ENCODE data around the gene PTPN3. TPM values are rescaled to one million over a fixed set of nuclear protein-coding genes. Genes with fewer than 3 reads are reported as not detected.

Gene PTPN3
- polyA plus RNA-seq, 1 donor (not counting 4 experiments of a cell fraction or from before 2014, with no cell fraction given) = 19.9 TPM

- dilution Hi-C loops (cut with MboI; ENCODE audit: extremely low pct_ligation_motif_present, low sequenced_read_pairs) = no loop called here
- FAIRE-seq = no peak
- no peak for TF ChIP-seq EZH2 (IDR thresholded peaks at IDR 0.05; ENCODE audit: low read length)
- TF ChIP-seq CTCF (optimal IDR thresholded peaks at IDR 0.05 in 1 of 3, IDR thresholded peaks at IDR 0.05 in 1 of 3, conservative IDR thresholded peaks at IDR 0.05 in 1 of 3; ENCODE audit: extremely low read depth in 1 of 3, insufficient read depth in 2 of 3, low read length in 3 of 3) = no peak
- H3K27me3 ChIP-seq (ENCODE audit: control insufficient read depth, extremely low read depth, insufficient read depth, low read length) = no peaks in the 10 kb centered on the region
- DNase-seq (ENCODE audit: low read depth, low spot score) = no peak
- H3K27ac ChIP-seq (ENCODE audit: control insufficient read depth, insufficient read depth, low read length) = no peak overlapping the region
- no peak overlapping the region for H3K4me3 ChIP-seq (ENCODE audit: control insufficient read depth in 2 of 3, extremely low read depth in 1 of 3, insufficient read depth in 2 of 3, low read depth in 1 of 3, low read length in 3 of 3)
- no peak overlapping the region for H3K4me2 ChIP-seq (ENCODE audit: control insufficient read depth, extremely low read depth, insufficient read depth, low read depth, low read length)
- H3K9me3 ChIP-seq (ENCODE audit: control insufficient read depth, low read depth, low read length) = no peaks in the 10 kb centered on the region
- H3K9me1 ChIP-seq (ENCODE audit: control insufficient read depth, extremely low read depth, insufficient read depth, low read length) = no peaks in the 10 kb centered on the region
- H3K9ac ChIP-seq (ENCODE audit: control insufficient read depth, extremely low read depth, insufficient read depth, low read length) = no peak overlapping the region
- H4K20me1 ChIP-seq (ENCODE audit: control insufficient read depth, extremely low read depth, insufficient read depth, low read length) = no peaks in the 10 kb centered on the region
- no peaks in the 10 kb centered on the region for H3K79me2 ChIP-seq (ENCODE audit: control insufficient read depth, insufficient read depth, low read length)
- H3K36me3 ChIP-seq (ENCODE audit: control insufficient read depth in 2 of 2, extremely low read depth in 1 of 2, insufficient read depth in 2 of 2, low read length in 2 of 2) = peaks cover 0 to 1% of the 10 kb centered on the region in 2 experiments
- no peaks in the 10 kb centered on the region for H3K4me1 ChIP-seq (ENCODE audit: control insufficient read depth, extremely low read depth, insufficient read depth, low read length)
- no peak overlapping the region for H2AFZ ChIP-seq (ENCODE audit: control insufficient read depth, low read length)
Measured at GRCh38 chr9:109371374-109371773, 126.7 kb downstream of the PTPN3 start.

GRCh38 chr9:109369285-109369684, 128.8 kb downstream of the PTPN3 start:
- DNase-seq (ENCODE audit: low read depth, low spot score) (no peak), FAIRE-seq (no peak)
- H3K27ac ChIP-seq (ENCODE audit: control insufficient read depth, insufficient read depth, low read length) = no peak overlapping the region

More at GRCh38 chr9:109369285-109369684, 128.8 kb downstream of the PTPN3 start:
- no peaks in the 10 kb centered on the region for H3K36me3 ChIP-seq (ENCODE audit: control insufficient read depth in 2 of 2, extremely low read depth in 1 of 2, insufficient read depth in 2 of 2, low read length in 2 of 2)
- no peaks in the 10 kb centered on the region for H3K79me2 ChIP-seq (ENCODE audit: control insufficient read depth, insufficient read depth, low read length)
- H2AFZ ChIP-seq (ENCODE audit: control insufficient read depth, low read length) = no peak overlapping the region
- H3K4me1 ChIP-seq (ENCODE audit: control insufficient read depth, extremely low read depth, insufficient read depth, low read length) = no peaks in the 10 kb centered on the region
- no peaks in the 10 kb centered on the region for H3K27me3 ChIP-seq (ENCODE audit: control insufficient read depth, extremely low read depth, insufficient read depth, low read length)
- no peaks in the 10 kb centered on the region for H3K9me1 ChIP-seq (ENCODE audit: control insufficient read depth, extremely low read depth, insufficient read depth, low read length)
- no peak overlapping the region for H3K4me2 ChIP-seq (ENCODE audit: control insufficient read depth, extremely low read depth, insufficient read depth, low read depth, low read length)
- no peak overlapping the region for H3K9ac ChIP-seq (ENCODE audit: control insufficient read depth, extremely low read depth, insufficient read depth, low read length)
- H4K20me1 ChIP-seq (ENCODE audit: control insufficient read depth, extremely low read depth, insufficient read depth, low read length) = no peaks in the 10 kb centered on the region
- dilution Hi-C loops (cut with MboI; ENCODE audit: extremely low pct_ligation_motif_present, low sequenced_read_pairs) = no loop called here
- no peak overlapping the region for H3K4me3 ChIP-seq (ENCODE audit: control insufficient read depth in 2 of 3, extremely low read depth in 1 of 3, insufficient read depth in 2 of 3, low read depth in 1 of 3, low read length in 3 of 3)
- TF ChIP-seq EZH2 (IDR thresholded peaks at IDR 0.05; ENCODE audit: low read length) (no peak), CTCF (optimal IDR thresholded peaks at IDR 0.05 in 1 of 3, IDR thresholded peaks at IDR 0.05 in 1 of 3, conservative IDR thresholded peaks at IDR 0.05 in 1 of 3; ENCODE audit: extremely low read depth in 1 of 3, insufficient read depth in 2 of 3, low read length in 3 of 3) (no peak)
- H3K9me3 ChIP-seq (ENCODE audit: control insufficient read depth, low read depth, low read length) = no peaks in the 10 kb centered on the region
